ENCODE data around the gene UBA52. TPM values are rescaled to one million over a fixed set of nuclear protein-coding genes. Genes with fewer than 3 reads are reported as not detected.
A peak's percentile ranks its signal among the peaks of the same experiment; 100 is the strongest.
"Not testable (repeated sequence)": the region's sequence is repeated elsewhere in the genome, so short reads cannot be mapped to it uniquely, and the experiment has no call there.

The UBA52 gene
- total RNA-seq (2022) (1,276 and 1,389 TPM in 2 replicates), Bru-seq, nascent RNA (percentile 96 among the genes with signal in this experiment), BruChase-seq, experiment 1, labeled RNA remaining after a 2-hour chase (percentile 96 among the genes with signal in this experiment), BruChase-seq, experiment 2, labeled RNA remaining after a 6-hour chase (percentile 98 among the genes with signal in this experiment)
- long read RNA-seq, transcript UBA52-213 (5 exons, 707 nt) = minor isoform, 5 of 340 reads
- long read RNA-seq, transcript UBA52-209 (4 exons, 514 nt) = minor isoform, 53 of 340 reads
- long read RNA-seq, transcript UBA52-201 (5 exons, 572 nt) = major isoform, 133 of 340 reads
- long read RNA-seq, transcript UBA52-202 (5 exons, 2,845 nt) = minor isoform, 120 of 340 reads
- long read RNA-seq, partial matches to known transcripts = 13 of 340 reads
- long read RNA-seq, other reads (novel, unspliced or antisense) = 10 of 340 reads

DNA sequence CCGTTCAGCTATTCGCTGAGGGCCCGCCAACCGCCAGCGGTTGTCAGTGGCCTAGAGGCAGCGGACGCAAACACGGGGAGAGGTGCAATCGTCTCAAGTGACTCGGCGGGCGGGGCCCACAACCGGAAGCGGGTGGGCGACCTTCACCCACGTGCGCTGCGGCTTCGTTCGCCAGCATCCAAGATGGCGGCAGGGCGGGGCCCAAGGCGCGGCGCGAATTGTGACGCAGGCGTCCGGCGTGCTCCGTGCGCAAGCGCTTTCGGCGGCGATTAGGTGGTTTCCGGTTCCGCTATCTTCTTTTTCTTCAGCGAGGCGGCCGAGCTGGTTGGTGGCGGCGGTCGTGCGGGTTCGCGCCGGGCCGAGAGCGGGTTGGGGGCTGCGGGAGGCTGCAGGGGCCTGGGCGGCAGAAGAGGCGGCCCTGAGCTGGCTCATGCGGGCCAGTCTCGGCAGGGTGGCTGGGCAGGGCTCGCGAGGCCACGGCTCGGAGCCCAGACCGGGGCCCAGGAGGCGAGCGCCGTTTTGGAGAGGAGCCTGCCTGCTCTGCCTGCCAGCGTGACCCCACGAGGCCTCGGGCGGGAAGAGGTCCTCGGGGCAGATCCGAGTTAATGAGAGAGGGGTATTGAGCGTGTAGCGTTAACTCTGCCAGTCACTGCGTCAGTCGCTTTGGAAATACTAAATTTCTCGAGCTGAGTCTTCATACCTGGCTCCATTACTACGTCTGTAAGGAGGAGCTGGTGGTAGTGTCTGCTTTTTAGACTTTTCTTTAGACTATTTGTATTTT, at the start of gene UBA52:
UBA52 (plus strand) TSS at position 294 of the 781 bp plus-strand sequence. CDS start 1,444 bp downstream, outside the sequence.
- CTCF ChIA-PET = interaction anchor here (0.7 to 2.0 kb wide), 8 partner anchors 11 to 275 kb away, joined by 3 to 17 read pairs (median 4); partner anchors contain the start of genes KXD1 and REX1BD
- TF ChIP-seq, protein P1, sequence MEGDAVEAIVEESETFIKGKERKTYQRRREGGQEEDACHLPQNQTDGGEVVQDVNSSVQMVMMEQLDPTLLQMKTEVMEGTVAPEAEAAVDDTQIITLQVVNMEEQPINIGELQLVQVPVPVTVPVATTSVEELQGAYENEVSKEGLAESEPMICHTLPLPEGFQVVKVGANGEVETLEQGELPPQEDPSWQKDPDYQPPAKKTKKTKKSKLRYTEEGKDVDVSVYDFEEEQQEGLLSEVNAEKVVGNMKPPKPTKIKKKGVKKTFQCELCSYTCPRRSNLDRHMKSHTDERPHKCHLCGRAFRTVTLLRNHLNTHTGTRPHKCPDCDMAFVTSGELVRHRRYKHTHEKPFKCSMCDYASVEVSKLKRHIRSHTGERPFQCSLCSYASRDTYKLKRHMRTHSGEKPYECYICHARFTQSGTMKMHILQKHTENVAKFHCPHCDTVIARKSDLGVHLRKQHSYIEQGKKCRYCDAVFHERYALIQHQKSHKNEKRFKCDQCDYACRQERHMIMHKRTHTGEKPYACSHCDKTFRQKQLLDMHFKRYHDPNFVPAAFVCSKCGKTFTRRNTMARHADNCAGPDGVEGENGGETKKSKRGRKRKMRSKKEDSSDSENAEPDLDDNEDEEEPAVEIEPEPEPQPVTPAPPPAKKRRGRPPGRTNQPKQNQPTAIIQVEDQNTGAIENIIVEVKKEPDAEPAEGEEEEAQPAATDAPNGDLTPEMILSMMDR (IDR thresholded peaks at IDR 0.05; ENCODE audit: insufficient read depth in 1 of 2, low read depth in 1 of 2, low read length in 1 of 2, severe bottlenecking in 1 of 2, unreplicated experiment in 1 of 2) = no peak
- peaks cover 1% of the 10 kb centered on the region for H3K36me3 ChIP-seq (ENCODE audit: control insufficient read depth, insufficient read depth, low read length)
- H3K27me3 ChIP-seq (replicated peaks; ENCODE audit: control insufficient read depth, insufficient read depth, low read length) = no peaks in the 10 kb centered on the region
- intact Hi-C loops (cut with micrococcal nuclease; ENCODE audit: unreplicated experiment) = loop anchor here (1.0 to 5.0 kb wide), 2 partner anchors 14 to 49 kb away; partner anchors contain the start of genes ELL and KXD1
- TSS peak; percentile 63 for BruUV-seq (replicated peaks)
- H3K4me1 ChIP-seq = peaks cover 9% of the 10 kb centered on the region; the same call in 1 of the 2 replicates
- H3K4me3 ChIP-seq (ENCODE audit: low read depth, low read length) = peak within 1 kb of the TSS; percentile 98
- peak; percentile 97 to 98 for DNase-seq
- Mint-ChIP-seq H3K9me3 (ENCODE audit: unreplicated experiment) (no peaks in the 10 kb centered on the region), H3K4me3 (ENCODE audit: unreplicated experiment) (peak within 1 kb of the TSS; percentile 93), H3K36me3 (ENCODE audit: insufficient read depth, unreplicated experiment) (peaks cover 80% of the 10 kb centered on the region), H3K27ac (ENCODE audit: unreplicated experiment) (peak within 1 kb of the TSS; percentile 98), H3K4me1 (ENCODE audit: low read depth, unreplicated experiment) (peaks cover 11% of the 10 kb centered on the region), H3K27me3 (ENCODE audit: insufficient read depth, unreplicated experiment) (no peaks in the 10 kb centered on the region)
- POLR2A ChIA-PET = interaction anchor here (0.6 to 2.1 kb wide), 7 partner anchors 14 to 347 kb away, joined by 3 to 10 read pairs (median 4); partner anchors contain the start of genes COPE, DDX49, KXD1 and REX1BD
- H3K9me3 ChIP-seq = no peaks in the 10 kb centered on the region

DNA sequence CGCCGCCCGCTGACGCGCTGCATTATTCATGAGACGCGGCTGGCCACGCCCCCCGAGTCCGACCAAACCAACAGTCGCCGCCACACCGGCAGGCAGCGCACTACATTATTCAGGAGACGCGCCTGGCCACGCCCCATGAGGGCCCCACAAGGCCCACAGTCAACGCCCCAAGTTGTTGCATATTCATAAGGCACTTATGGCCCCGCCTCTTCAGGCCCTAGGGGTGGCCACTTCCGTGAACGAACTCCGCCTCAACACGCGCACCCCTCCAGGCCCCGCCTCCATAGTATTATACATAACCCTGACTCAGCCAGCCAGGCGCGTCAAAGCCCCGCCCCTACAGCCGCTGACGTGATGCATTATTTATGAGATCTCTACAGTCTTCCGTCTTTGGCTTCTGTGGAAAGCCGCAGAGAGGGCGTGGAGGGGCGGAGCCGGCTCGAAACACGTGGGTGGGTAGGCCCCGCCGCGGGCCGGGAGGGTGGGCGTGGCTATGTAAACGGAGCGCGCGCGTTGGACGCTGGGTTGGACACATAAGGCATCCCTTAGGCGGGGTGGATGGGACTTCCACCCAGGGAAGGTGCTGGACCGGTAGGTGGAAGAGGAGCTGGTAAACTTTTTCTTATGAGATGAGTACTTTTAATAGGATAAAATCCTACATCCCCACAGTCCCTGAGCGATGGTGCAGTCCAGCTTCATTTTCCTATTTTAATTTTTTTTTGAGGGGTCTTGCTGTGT, 49.4 kb upstream of the UBA52 start:
- intact Hi-C loops (cut with micrococcal nuclease; ENCODE audit: unreplicated experiment) = loop anchor here (1.0 to 5.0 kb wide), 5 partner anchors 35 to 114 kb away; partner anchors contain the start of genes KXD1, REX1BD and UBA52
- POLR2A ChIA-PET = interaction anchor here (0.5 to 1.3 kb wide), 3 partner anchors 17 to 67 kb away, joined by 3 to 11 read pairs (median 3); no protein-coding TSS in a partner anchor

DNA sequence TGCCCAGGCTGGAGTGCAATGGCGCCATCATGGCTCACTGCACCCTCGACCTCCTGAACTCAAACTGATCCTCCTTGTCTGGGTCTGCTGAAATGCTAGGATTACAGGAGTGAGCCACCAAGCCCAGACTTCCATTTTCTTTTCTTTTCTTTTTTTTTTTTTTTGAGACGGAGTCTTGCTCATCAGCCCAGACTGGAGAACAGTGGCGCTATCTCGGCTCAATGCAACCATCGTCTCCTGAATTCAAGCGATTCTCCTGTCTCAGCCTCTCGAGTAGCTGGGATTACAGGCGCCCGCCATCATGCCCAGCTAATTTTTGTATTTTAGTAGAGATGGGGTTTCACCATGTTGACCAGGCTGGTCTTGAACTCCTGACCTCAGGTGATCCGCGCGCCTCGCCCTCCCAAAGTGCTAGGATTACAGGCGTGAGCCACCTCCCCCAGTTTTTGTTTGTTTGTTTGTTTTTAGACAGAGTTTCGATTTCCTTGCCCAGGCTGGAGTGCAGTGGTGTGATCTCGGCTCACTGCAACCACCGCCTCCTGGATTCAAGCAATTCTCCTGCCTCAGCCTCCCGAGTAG, 48.7 kb upstream of the UBA52 start:
- not testable (repeated sequence) for H3K27me3 ChIP-seq (replicated peaks; ENCODE audit: control insufficient read depth, insufficient read depth, low read length); DNase-seq; H3K4me1 Mint-ChIP-seq (ENCODE audit: low read depth, unreplicated experiment); H3K36me3 ChIP-seq (ENCODE audit: control insufficient read depth, insufficient read depth, low read length); H3K4me1 ChIP-seq; H3K9me3 ChIP-seq; H3K36me3 Mint-ChIP-seq (ENCODE audit: insufficient read depth, unreplicated experiment); H3K9me3 Mint-ChIP-seq (ENCODE audit: unreplicated experiment); H3K4me3 ChIP-seq (ENCODE audit: low read depth, low read length); H3K27me3 Mint-ChIP-seq (ENCODE audit: insufficient read depth, unreplicated experiment)
- ChIA-PET POLR2A (interaction anchor here (0.5 to 1.3 kb wide), 2 partner anchors 22 to 66 kb away, joined by 3 to 11 read pairs; no protein-coding TSS in a partner anchor), CTCF (interaction anchor here (0.5 to 2.0 kb wide), 5 partner anchors 8 to 243 kb away, joined by 3 to 6 read pairs (median 3); no protein-coding TSS in a partner anchor)
- H3K27ac Mint-ChIP-seq (ENCODE audit: unreplicated experiment) = peak overlapping the region; percentile 89
- TSS peak; percentile 91 for BruUV-seq (replicated peaks)
- intact Hi-C loops (cut with micrococcal nuclease; ENCODE audit: unreplicated experiment) = loop anchor here (1.0 to 5.0 kb wide), 5 partner anchors 34 to 113 kb away; partner anchors contain the start of genes KXD1, REX1BD and UBA52
- H3K4me3 Mint-ChIP-seq (ENCODE audit: unreplicated experiment) = peak overlapping the region; percentile 81

More for the DNA sequence above, 49.4 kb upstream of the UBA52 start:
- Mint-ChIP-seq H3K4me1 (ENCODE audit: low read depth, unreplicated experiment) (no peaks in the 10 kb centered on the region), H3K27me3 (ENCODE audit: insufficient read depth, unreplicated experiment) (no peaks in the 10 kb centered on the region), H3K9me3 (ENCODE audit: unreplicated experiment) (no peaks in the 10 kb centered on the region), H3K27ac (ENCODE audit: unreplicated experiment) (peak overlapping the region; percentile 89), H3K36me3 (ENCODE audit: insufficient read depth, unreplicated experiment) (peaks cover 9% of the 10 kb centered on the region), H3K4me3 (ENCODE audit: unreplicated experiment) (peak overlapping the region; percentile 81)
- BruUV-seq (replicated peaks) = no TSS peak
- H3K36me3 ChIP-seq (ENCODE audit: control insufficient read depth, insufficient read depth, low read length) = no peaks in the 10 kb centered on the region
- no peaks in the 10 kb centered on the region for H3K9me3 ChIP-seq
- H3K27me3 ChIP-seq (replicated peaks; ENCODE audit: control insufficient read depth, insufficient read depth, low read length) = no peaks in the 10 kb centered on the region
- TF ChIP-seq, protein P1 (IDR thresholded peaks at IDR 0.05; ENCODE audit: insufficient read depth in 1 of 2, low read depth in 1 of 2, low read length in 1 of 2, severe bottlenecking in 1 of 2, unreplicated experiment in 1 of 2) = peak; percentile 10 to 14
- DNase-seq = peak; percentile 99 to 100
- peak overlapping the region; percentile 90 for H3K4me3 ChIP-seq (ENCODE audit: low read depth, low read length)
- H3K4me1 ChIP-seq = peaks cover 5% of the 10 kb centered on the region
- CTCF ChIA-PET = interaction anchor here (0.5 to 2.8 kb wide), 11 partner anchors 9 to 325 kb away, joined by 3 to 28 read pairs (median 3); partner anchors contain the start of gene KXD1
